ENCODE results near the gene MS4A15.

MS4A15 gene

DNA sequence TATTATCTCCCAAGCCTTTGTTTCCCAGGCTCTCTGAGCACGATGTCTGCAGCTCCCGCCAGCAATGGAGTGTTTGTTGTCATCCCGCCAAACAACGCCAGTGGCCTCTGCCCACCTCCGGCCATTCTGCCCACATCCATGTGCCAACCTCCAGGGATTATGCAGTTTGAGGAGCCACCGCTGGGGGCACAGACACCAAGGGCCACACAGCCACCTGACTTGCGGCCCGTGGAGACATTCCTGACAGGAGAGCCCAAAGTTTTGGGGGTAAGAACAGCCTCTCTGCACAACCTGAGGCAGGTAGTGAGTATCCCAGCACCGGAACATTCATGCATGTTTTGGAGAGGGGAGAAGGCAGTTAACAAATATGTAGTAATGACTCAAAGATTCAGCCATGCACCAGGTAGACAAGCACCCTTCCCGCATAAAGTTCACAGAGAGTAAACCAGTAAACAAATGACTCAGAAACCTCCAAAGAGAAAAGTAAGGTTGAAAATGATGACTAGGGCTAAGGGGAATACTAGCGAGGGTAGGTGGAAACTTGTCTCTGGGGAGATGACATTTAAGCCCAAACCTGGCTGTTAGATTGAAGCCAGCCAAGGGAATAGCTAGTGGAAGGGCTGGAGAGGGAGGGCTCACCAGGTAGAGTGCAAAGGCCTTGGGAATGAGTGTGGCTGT, 7.2 kb downstream of the MS4A15 start:
- H3K27ac ChIP-seq: no peak overlapping the region
- TF ChIP-seq ZFX (IDR thresholded peaks at IDR 0.05; ENCODE audit: borderline replicate concordance): no peak
- TF ChIP-seq, protein P1, sequence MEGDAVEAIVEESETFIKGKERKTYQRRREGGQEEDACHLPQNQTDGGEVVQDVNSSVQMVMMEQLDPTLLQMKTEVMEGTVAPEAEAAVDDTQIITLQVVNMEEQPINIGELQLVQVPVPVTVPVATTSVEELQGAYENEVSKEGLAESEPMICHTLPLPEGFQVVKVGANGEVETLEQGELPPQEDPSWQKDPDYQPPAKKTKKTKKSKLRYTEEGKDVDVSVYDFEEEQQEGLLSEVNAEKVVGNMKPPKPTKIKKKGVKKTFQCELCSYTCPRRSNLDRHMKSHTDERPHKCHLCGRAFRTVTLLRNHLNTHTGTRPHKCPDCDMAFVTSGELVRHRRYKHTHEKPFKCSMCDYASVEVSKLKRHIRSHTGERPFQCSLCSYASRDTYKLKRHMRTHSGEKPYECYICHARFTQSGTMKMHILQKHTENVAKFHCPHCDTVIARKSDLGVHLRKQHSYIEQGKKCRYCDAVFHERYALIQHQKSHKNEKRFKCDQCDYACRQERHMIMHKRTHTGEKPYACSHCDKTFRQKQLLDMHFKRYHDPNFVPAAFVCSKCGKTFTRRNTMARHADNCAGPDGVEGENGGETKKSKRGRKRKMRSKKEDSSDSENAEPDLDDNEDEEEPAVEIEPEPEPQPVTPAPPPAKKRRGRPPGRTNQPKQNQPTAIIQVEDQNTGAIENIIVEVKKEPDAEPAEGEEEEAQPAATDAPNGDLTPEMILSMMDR (IDR thresholded peaks at IDR 0.05): peak; percentile 67

DNA sequence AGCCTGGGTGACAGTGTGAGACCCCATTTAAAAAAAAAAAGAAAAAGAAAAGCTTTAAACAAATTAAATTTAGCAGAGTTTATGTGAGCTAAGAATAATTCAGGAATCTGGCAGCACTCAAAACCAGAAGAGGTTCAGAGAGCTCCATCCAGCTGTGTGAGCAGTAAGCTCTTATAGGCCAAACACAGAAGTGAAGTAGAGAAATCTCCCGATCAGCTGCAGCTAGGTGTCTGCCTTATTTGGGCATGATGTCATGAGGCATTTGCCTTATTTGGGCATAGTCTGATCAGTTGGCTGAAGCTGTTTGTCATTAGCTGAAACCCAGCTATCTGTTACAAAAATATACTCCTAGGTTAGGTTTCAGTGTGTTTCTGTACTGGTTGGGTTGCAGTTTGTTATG, 8.2 kb downstream of the MS4A15 start:
- no peak overlapping the region for H3K27ac ChIP-seq
- TF ChIP-seq, protein P1 (IDR thresholded peaks at IDR 0.05): no peak
- no peak for TF ChIP-seq ZFX (IDR thresholded peaks at IDR 0.05; ENCODE audit: borderline replicate concordance)

DNA sequence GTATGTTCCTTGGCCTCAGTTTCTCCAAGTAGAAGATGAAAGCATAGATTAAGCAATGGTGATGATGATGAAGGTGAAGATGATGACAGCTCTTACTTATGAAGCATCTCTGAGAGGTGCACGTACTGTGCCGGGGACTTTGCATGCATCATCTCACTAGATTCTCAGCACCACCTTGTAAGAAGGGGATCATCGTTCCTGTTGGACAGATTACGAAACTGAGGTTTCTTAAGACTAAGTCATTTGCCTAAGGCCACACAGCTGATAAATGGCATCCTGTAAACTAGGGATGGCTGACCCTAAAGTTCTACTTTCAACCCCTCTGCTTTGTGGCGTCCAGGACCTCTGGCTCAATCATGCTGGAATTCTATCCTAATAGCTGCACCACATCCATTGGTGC, 8.7 kb downstream of the MS4A15 start:
- TF ChIP-seq, protein P1 (IDR thresholded peaks at IDR 0.05): no peak
- no peak for TF ChIP-seq ZFX (IDR thresholded peaks at IDR 0.05; ENCODE audit: borderline replicate concordance)
- no peak overlapping the region for H3K27ac ChIP-seq

DNA sequence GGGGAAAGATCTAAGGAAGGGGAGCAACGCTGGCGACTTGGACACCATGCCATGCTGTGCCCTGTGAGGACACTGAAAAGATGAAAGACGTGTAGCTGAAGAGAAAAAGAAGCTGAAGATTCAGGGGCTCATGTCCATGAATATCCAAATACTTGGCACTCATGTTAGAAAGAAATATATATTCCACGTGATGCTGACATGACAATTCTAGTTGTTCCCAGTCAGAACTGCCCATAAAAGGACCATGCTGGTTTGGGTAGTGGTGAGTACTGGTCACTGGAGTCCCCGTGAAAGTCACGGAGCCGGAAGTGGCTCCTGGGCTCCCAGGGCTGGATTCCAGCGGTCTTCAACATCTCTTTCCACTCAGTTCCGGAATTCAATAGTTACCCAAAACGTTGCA, 9.9 kb downstream of the MS4A15 start:
- TF ChIP-seq, protein P1 (IDR thresholded peaks at IDR 0.05): no peak
- TF ChIP-seq ZFX (IDR thresholded peaks at IDR 0.05; ENCODE audit: borderline replicate concordance): no peak
- no peak overlapping the region for H3K27ac ChIP-seq

DNA sequence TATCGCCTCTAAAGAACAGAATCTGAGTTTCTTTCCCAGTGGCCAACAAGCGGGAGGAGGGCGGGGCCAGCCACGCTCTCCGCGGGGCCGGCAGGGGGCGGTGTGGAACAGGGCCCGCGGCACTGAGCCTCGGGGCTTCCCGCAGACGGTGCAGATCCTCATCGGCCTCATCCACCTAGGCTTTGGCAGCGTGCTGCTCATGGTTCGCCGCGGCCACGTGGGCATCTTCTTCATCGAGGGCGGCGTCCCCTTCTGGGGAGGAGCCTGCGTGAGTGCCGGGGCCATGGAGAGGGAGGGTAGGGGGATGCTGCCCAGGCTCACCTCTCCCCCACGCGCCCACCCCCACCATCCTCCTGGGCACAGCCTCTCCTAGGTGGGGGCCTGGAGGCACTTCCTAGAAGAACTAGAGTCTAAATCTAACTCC, 10.7 kb downstream of the MS4A15 start:
- no peak overlapping the region for H3K27ac ChIP-seq
- TF ChIP-seq ZFX (IDR thresholded peaks at IDR 0.05; ENCODE audit: borderline replicate concordance): no peak
- TF ChIP-seq, protein P1 (IDR thresholded peaks at IDR 0.05): peak; percentile 87

DNA sequence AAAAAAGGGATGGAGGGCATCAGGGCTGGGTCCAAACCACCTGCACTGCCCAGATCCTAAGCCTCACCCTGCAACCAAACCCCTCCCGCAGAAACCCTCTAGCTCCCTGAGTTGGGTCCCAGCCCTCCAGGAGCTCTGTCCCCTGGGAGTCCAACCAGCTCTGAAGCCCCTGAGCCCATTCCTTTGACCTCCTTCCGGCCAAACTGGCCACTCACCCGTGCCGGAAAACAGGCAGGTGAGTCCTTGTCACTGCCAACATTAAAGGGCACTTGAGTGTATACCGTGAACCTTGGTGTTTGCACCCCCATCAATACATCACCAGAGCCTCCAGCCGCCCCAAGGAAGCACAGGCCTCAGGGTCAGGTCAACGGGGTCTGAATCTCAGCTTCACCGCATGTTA, 11.5 kb downstream of the MS4A15 start:
- no peak overlapping the region for H3K27ac ChIP-seq
- no peak for TF ChIP-seq ZFX (IDR thresholded peaks at IDR 0.05; ENCODE audit: borderline replicate concordance)
- TF ChIP-seq, protein P1 (IDR thresholded peaks at IDR 0.05): no peak

DNA sequence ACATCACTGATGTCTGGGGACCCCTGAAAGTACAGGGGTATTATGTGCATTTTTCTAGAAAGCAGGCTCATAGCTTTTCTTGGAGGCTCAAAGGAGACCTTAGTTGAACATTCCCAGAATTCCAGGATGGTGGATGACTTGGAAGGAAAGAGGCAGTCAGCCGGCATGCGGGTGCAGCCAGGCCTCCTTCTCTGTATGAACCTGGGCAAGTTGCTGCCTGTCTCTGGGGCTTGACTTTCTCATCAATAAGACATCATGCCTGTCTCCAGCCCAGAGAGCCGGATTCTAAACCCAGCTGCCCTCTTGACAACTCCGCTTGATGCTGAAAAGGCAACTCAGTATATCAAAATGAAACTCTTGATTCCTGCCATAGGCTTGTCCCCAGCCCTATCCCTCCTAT, 12.6 kb downstream of the MS4A15 start:
- TF ChIP-seq, protein P1 (IDR thresholded peaks at IDR 0.05): no peak
- no peak for TF ChIP-seq ZFX (IDR thresholded peaks at IDR 0.05; ENCODE audit: borderline replicate concordance)
- no peak overlapping the region for H3K27ac ChIP-seq

All from 22Rv1 (cell line).